Testis (tissue), 3 donors: Measurements from ENCODE around the gene MYOC. TPM values are rescaled to one million over a fixed set of nuclear protein-coding genes. Genes with fewer than 3 reads are reported as not detected.

ENCODE experiments used
- DNase-seq: peaks from one replicate; pipeline ENCODE4 v3.0.0-alpha.2; 2019
- H3K27ac ChIP-seq, 2 donors: fragments of 200-600 bp; sonication (generic); one replicate each; pipeline ENCODE4 v1.5.1; 2019
- H3K27me3 ChIP-seq: fragments of 200-600 bp; sonication (generic); one replicate; pipeline ENCODE4 v1.5.1; 2019
- H3K36me3 ChIP-seq: fragments of 200-600 bp; sonication (generic); one replicate; pipeline ENCODE4 v1.5.1; 2017; ENCODE audit warnings: low read depth; ENCODE audit errors: missing control alignments
- H3K4me1 ChIP-seq: fragments of 200-600 bp; sonication (generic); one replicate; pipeline ENCODE4 v1.5.1; 2019
- H3K4me3 ChIP-seq, 2 donors: fragments of 200-600 bp; sonication (generic); one replicate each; pipeline ENCODE4 v1.5.1; 2017 to 2019
- H3K9me3 ChIP-seq: fragments of 200-600 bp; sonication (generic); one replicate; pipeline ENCODE4 v1.5.1; 2017
- CTCF ChIP-seq, 3 experiments: fragments of 450-650 bp in 2 of 3; fragments of 200-600 bp in 1 of 3; sonication (generic) in 1 of 3; IDR thresholded peaks; one replicate each; pipeline ENCODE4 v1.5.1; 2016 to 2019; ENCODE audit warnings: antibody characterized with exemption in 3 of 3, mild to moderate bottlenecking in 2 of 3, moderate library complexity in 1 of 3
- POLR2A ChIP-seq: fragments of 450-650 bp; IDR thresholded peaks from one replicate; pipeline ENCODE4 v1.6.1; 2017; ENCODE audit warnings: antibody characterized with exemption, mild to moderate bottlenecking, moderate library complexity
- WGBS, 2 donors: methylation state at CpG; one replicate each; pipeline ENCODE4 v1.1.5; 2018; 5-methylcytosine and 5-hydroxymethylcytosine counted together
- intact Hi-C: fragments of 100-400 bp; cut with DNase I; formaldehyde crosslinking; loops from one replicate; pipeline ENCODE4 v1.15.1; 2023; ENCODE audit warnings: low total_unique reads
- polyA plus RNA-seq: library from polyadenylated mRNA; stranded (reverse); fragments of 350-450 nt; fragmentation: Illumina TruSeq; extraction: RNeasy Lipid Tissue Mini Kit (QIAGEN cat#74804); gene quantifications from one replicate; pipeline ENCODE4 v1.2.3, GENCODE V29; 2014; ENCODE audit warnings: low read depth, low replicate concordance; ENCODE audit not compliant: insufficient read depth
- total RNA-seq, 2 donors: library from RNA; depleted of rRNA; stranded (reverse); fragments of >200 nt; gene quantifications; one replicate each; pipeline ENCODE4 v1.2.3, GENCODE V29; 2016

The MYOC gene
- total and polyA plus RNA-seq, 3 donors from 2014 or later: 1.3 to 3.4 (median 3.0) TPM

- intact Hi-C loops: no loop called here
- no peaks in the 10 kb centered on the region for H3K36me3 ChIP-seq
- H3K27me3 ChIP-seq: no peaks in the 10 kb centered on the region
- WGBS, 2 donors: 64 to 78% methylated on average over 4 of the region's 4 CpGs
- no peak for DNase-seq
- peaks cover 12% of the 10 kb centered on the region for H3K4me1 ChIP-seq
- H3K4me3 ChIP-seq: no peak overlapping the region
- no peak overlapping the region for H3K27ac ChIP-seq
- TF ChIP-seq POLR2A (no peak), CTCF (IDR thresholded peaks at IDR 0.05) (no peak)
- no peaks in the 10 kb centered on the region for H3K9me3 ChIP-seq
Observed at GRCh38 chr1:171637928-171638576, 14.4 kb downstream of the MYOC start.

GRCh38 chr1:171636141-171636540 lies 16.3 kb downstream of the MYOC start:
- 75 to 80% methylated on average over 11 of the region's 11 CpGs for WGBS, 2 donors
- Histone ChIP-seq H3K36me3 (no peaks in the 10 kb centered on the region), H3K4me1 (peaks cover 8% of the 10 kb centered on the region), H3K27ac (no peak overlapping the region), H3K9me3 (no peaks in the 10 kb centered on the region), H3K4me3 (no peak overlapping the region), H3K27me3 (no peaks in the 10 kb centered on the region)
- DNase-seq: no peak
- intact Hi-C loops: no loop called here
- TF ChIP-seq CTCF (IDR thresholded peaks at IDR 0.05) (no peak), POLR2A (no peak)

- Histone ChIP-seq H3K4me1 (peaks cover 3% of the 10 kb centered on the region), H3K4me3 (no peak overlapping the region), H3K27me3 (no peaks in the 10 kb centered on the region), H3K9me3 (no peaks in the 10 kb centered on the region), H3K27ac (no peak overlapping the region), H3K36me3 (no peaks in the 10 kb centered on the region)
- DNase-seq: no peak
- 87 to 89% methylated on average over 1 to 2 of the region's 2 CpGs for WGBS, 2 donors
- no peak for TF ChIP-seq CTCF (IDR thresholded peaks at IDR 0.05)
- no peak for TF ChIP-seq POLR2A
- intact Hi-C loops: no loop called here
Observed at GRCh38 chr1:171635661-171636060, 16.8 kb downstream of the MYOC start.

- TF ChIP-seq POLR2A (no peak), CTCF (IDR thresholded peaks at IDR 0.05) (no peak)
- intact Hi-C loops: no loop called here
- no peak for DNase-seq
Observed at GRCh38 chr1:171628225-171628624, 24.3 kb downstream of the MYOC start.

GRCh38 chr1:171627020-171627419 lies 25.5 kb downstream of the MYOC start:
- H3K4me1 ChIP-seq: no peaks in the 10 kb centered on the region
- 87 to 92% methylated on average over 5 of the region's 5 CpGs for WGBS, 2 donors
- no peaks in the 10 kb centered on the region for H3K9me3 ChIP-seq
- H3K27ac ChIP-seq: no peak overlapping the region
- H3K27me3 ChIP-seq: no peaks in the 10 kb centered on the region
- no peaks in the 10 kb centered on the region for H3K36me3 ChIP-seq
- H3K4me3 ChIP-seq: no peak overlapping the region
- no peak for DNase-seq
- no peak for TF ChIP-seq POLR2A
- TF ChIP-seq CTCF (IDR thresholded peaks at IDR 0.05): no peak
- intact Hi-C loops: no loop called here

More at GRCh38 chr1:171628225-171628624, 24.3 kb downstream of the MYOC start:
- H3K9me3 ChIP-seq: no peaks in the 10 kb centered on the region
- no peak overlapping the region for H3K27ac ChIP-seq
- H3K4me1 ChIP-seq: no peaks in the 10 kb centered on the region
- no peaks in the 10 kb centered on the region for H3K36me3 ChIP-seq
- no peaks in the 10 kb centered on the region for H3K27me3 ChIP-seq
- H3K4me3 ChIP-seq: no peak overlapping the region
- 82 to 84% methylated on average over 2 of the region's 2 CpGs for WGBS, 2 donors
